ENCODE measurements around the gene KLHL29.

Gene KLHL29

DNA sequence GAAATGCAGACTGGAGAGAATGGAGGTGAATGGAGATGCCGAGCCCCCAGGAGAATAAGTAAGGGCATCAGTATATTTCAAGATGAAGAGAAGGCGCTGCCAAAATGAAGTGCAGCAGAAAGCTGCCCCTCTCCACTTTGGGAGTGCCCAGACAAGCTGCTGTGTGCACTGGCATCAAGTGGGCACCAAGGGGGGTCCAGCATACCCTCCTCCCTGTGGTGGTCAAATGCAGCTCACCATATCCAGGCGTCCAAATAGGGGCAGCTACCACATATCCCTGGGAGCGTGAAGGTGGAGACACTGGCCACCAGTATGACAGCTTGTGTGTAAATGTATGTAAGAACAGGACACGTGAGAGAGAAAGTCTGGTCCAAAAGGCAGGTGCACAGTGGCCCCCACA, 236.6 kb downstream of the KLHL29 start:
- Histone ChIP-seq H3K18ac (ENCODE audit: low read length) (no peak overlapping the region), H2BK120ac (ENCODE audit: low read depth, low read length) (no peak overlapping the region)
- no peak for DNase-seq (ENCODE audit: low spot score)

DNA sequence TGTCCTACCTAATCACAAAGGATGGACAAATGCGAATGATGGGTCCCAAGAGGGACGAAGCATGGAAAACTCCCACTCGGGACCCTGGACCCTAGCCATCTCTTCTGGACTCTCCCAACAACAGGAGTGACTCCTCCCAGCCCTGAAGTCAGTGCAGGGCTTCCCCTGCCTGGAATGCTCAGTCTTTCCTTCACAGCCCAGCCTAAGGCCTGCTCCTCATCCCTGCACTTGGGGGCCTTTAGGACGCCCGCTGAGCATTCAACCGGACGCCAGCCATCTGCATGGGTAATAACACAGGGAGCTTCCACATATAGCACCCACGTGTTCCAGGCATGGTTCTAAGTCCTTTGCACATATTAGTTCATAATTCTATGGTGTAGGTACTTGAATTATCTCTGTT, 237.5 kb downstream of the KLHL29 start:
- no peak overlapping the region for H2BK12ac ChIP-seq (ENCODE audit: low read length)
- H4K91ac ChIP-seq (ENCODE audit: low read depth, low read length, poor library complexity) = no peak overlapping the region
- H3K23ac ChIP-seq (ENCODE audit: low read depth, low read length, poor library complexity) = no peak overlapping the region
- no peak overlapping the region for H3K4me3 ChIP-seq (ENCODE audit: low read length in 2 of 2)
- no peaks in the 10 kb centered on the region for H3K27me3 ChIP-seq (ENCODE audit: control insufficient read depth in 3 of 3, insufficient read depth in 3 of 3, low read depth in 1 of 3, low read length in 3 of 3)
- H3K9ac ChIP-seq (ENCODE audit: low read depth, low read length, poor library complexity) = no peak overlapping the region
- no peak overlapping the region for H2BK5ac ChIP-seq (ENCODE audit: low read length)
- no peak overlapping the region for H4K8ac ChIP-seq (ENCODE audit: low read depth, low read length)
- no peak overlapping the region for H3K18ac ChIP-seq (ENCODE audit: low read length)
- no peak overlapping the region for H3K14ac ChIP-seq (ENCODE audit: low read length)
- H3K4ac ChIP-seq (ENCODE audit: low read length) = no peak overlapping the region
- DNase-seq (ENCODE audit: low spot score) = no peak
- no peak overlapping the region for H3K27ac ChIP-seq (replicated peaks; ENCODE audit: low read length)
- no CpG with 5 or more reads among the region's 8 CpGs for WGBS, 2 donors (ENCODE audit: extremely low coverage in 2 of 2, insufficient read length in 2 of 2, insufficient replicate concordance in 1 of 2)
- peaks cover 2 to 12% of the 10 kb centered on the region in 2 donors for H3K9me3 ChIP-seq (replicated peaks in 1 of 2; ENCODE audit: control insufficient read depth in 2 of 2, insufficient read depth in 1 of 2, low read depth in 1 of 2, low read length in 2 of 2)
- H3K4me2 ChIP-seq (ENCODE audit: insufficient read depth, low read length, poor library complexity, severe bottlenecking) = no peak overlapping the region
- H2AFZ ChIP-seq (ENCODE audit: low read length) = no peak overlapping the region
- no peaks in the 10 kb centered on the region for H3K79me1 ChIP-seq (ENCODE audit: low read depth, low read length)
- H2AK5ac ChIP-seq (ENCODE audit: low read depth, low read length) = no peak overlapping the region
- no peak overlapping the region for H2BK120ac ChIP-seq (ENCODE audit: low read depth, low read length)
- no peak overlapping the region for H2BK15ac ChIP-seq (ENCODE audit: low read length)
- H3K4me1 ChIP-seq (ENCODE audit: control insufficient read depth in 2 of 2, insufficient read depth in 1 of 2, low read depth in 1 of 2, low read length in 2 of 2) = peaks cover 17 to 23% of the 10 kb centered on the region in 2 donors
- no peaks in the 10 kb centered on the region for H3K36me3 ChIP-seq (replicated peaks in 1 of 2; ENCODE audit: control insufficient read depth in 2 of 2, insufficient read depth in 2 of 2, low read length in 2 of 2)

More for the DNA sequence above, 236.6 kb downstream of the KLHL29 start:
- Histone ChIP-seq H3K9ac (ENCODE audit: low read depth, low read length, poor library complexity) (no peak overlapping the region), H4K91ac (ENCODE audit: low read depth, low read length, poor library complexity) (no peak overlapping the region), H2AK5ac (ENCODE audit: low read depth, low read length) (no peak overlapping the region), H3K4me1 (ENCODE audit: control insufficient read depth in 2 of 2, insufficient read depth in 1 of 2, low read depth in 1 of 2, low read length in 2 of 2) (peaks cover 14 to 26% of the 10 kb centered on the region in 2 donors), H3K14ac (ENCODE audit: low read length) (no peak overlapping the region), H4K8ac (ENCODE audit: low read depth, low read length) (no peak overlapping the region), H3K4me2 (ENCODE audit: insufficient read depth, low read length, poor library complexity, severe bottlenecking) (no peak overlapping the region), H2BK15ac (ENCODE audit: low read length) (no peak overlapping the region), H3K4me3 (ENCODE audit: low read length in 2 of 2) (no peak overlapping the region), H2AFZ (ENCODE audit: low read length) (no peak overlapping the region), H3K79me1 (ENCODE audit: low read depth, low read length) (no peaks in the 10 kb centered on the region), H2BK5ac (ENCODE audit: low read length) (no peak overlapping the region), H3K27me3 (ENCODE audit: control insufficient read depth in 3 of 3, insufficient read depth in 3 of 3, low read depth in 1 of 3, low read length in 3 of 3) (no peaks in the 10 kb centered on the region), H3K27ac (replicated peaks; ENCODE audit: low read length) (no peak overlapping the region), H3K9me3 (replicated peaks in 1 of 2; ENCODE audit: control insufficient read depth in 2 of 2, insufficient read depth in 1 of 2, low read depth in 1 of 2, low read length in 2 of 2) (peaks cover 2 to 12% of the 10 kb centered on the region in 2 donors), H3K4ac (ENCODE audit: low read length) (no peak overlapping the region), H3K36me3 (replicated peaks in 1 of 2; ENCODE audit: control insufficient read depth in 2 of 2, insufficient read depth in 2 of 2, low read length in 2 of 2) (no peaks in the 10 kb centered on the region), H2BK12ac (ENCODE audit: low read length) (no peak overlapping the region), H3K23ac (ENCODE audit: low read depth, low read length, poor library complexity) (no peak overlapping the region)
- no CpG with 5 or more reads among the region's 5 CpGs for WGBS, 2 donors (ENCODE audit: extremely low coverage in 2 of 2, insufficient read length in 2 of 2, insufficient replicate concordance in 1 of 2)

- no peak overlapping the region for H3K14ac ChIP-seq (ENCODE audit: low read length)
- peak overlapping the region; percentile 53 for H3K9ac ChIP-seq (ENCODE audit: low read depth, low read length, poor library complexity)
- peaks cover 14 to 19% of the 10 kb centered on the region in 2 donors for H3K4me1 ChIP-seq (ENCODE audit: control insufficient read depth in 2 of 2, insufficient read depth in 1 of 2, low read depth in 1 of 2, low read length in 2 of 2)
- no peaks in the 10 kb centered on the region for H3K79me1 ChIP-seq (ENCODE audit: low read depth, low read length)
- H3K4me2 ChIP-seq (ENCODE audit: insufficient read depth, low read length, poor library complexity, severe bottlenecking) = no peak overlapping the region
- H4K8ac ChIP-seq (ENCODE audit: low read depth, low read length) = no peak overlapping the region
- H2AFZ ChIP-seq (ENCODE audit: low read length) = no peak overlapping the region
- H3K36me3 ChIP-seq (replicated peaks in 1 of 2; ENCODE audit: control insufficient read depth in 2 of 2, insufficient read depth in 2 of 2, low read length in 2 of 2) = no peaks in the 10 kb centered on the region
- H2BK12ac ChIP-seq (ENCODE audit: low read length) = no peak overlapping the region
- H2BK5ac ChIP-seq (ENCODE audit: low read length) = no peak overlapping the region
- H3K27me3 ChIP-seq (ENCODE audit: control insufficient read depth in 3 of 3, insufficient read depth in 3 of 3, low read depth in 1 of 3, low read length in 3 of 3) = no peaks in the 10 kb centered on the region
- H2BK120ac ChIP-seq (ENCODE audit: low read depth, low read length) = no peak overlapping the region
- WGBS, 2 donors (ENCODE audit: extremely low coverage in 2 of 2, insufficient read length in 2 of 2, insufficient replicate concordance in 1 of 2) = no CpG with 5 or more reads among the region's 14 CpGs
- H3K4me3 ChIP-seq (ENCODE audit: low read length in 2 of 2) = no peak overlapping the region
- no peak for DNase-seq (ENCODE audit: low spot score)
- no peak overlapping the region for H3K27ac ChIP-seq (replicated peaks; ENCODE audit: low read length)
- H2BK15ac ChIP-seq (ENCODE audit: low read length) = no peak overlapping the region
- peaks cover 2 to 12% of the 10 kb centered on the region in 2 donors for H3K9me3 ChIP-seq (replicated peaks in 1 of 2; ENCODE audit: control insufficient read depth in 2 of 2, insufficient read depth in 1 of 2, low read depth in 1 of 2, low read length in 2 of 2)
- H2AK5ac ChIP-seq (ENCODE audit: low read depth, low read length) = peak overlapping the region; percentile 30
- no peak overlapping the region for H3K23ac ChIP-seq (ENCODE audit: low read depth, low read length, poor library complexity)
- H4K91ac ChIP-seq (ENCODE audit: low read depth, low read length, poor library complexity) = no peak overlapping the region
- no peak overlapping the region for H3K4ac ChIP-seq (ENCODE audit: low read length)
- peak overlapping the region; percentile 30 for H3K18ac ChIP-seq (ENCODE audit: low read length)
Measured at GRCh38 chr2:23622966-23623675, 238.1 kb downstream of the KLHL29 start.

DNA sequence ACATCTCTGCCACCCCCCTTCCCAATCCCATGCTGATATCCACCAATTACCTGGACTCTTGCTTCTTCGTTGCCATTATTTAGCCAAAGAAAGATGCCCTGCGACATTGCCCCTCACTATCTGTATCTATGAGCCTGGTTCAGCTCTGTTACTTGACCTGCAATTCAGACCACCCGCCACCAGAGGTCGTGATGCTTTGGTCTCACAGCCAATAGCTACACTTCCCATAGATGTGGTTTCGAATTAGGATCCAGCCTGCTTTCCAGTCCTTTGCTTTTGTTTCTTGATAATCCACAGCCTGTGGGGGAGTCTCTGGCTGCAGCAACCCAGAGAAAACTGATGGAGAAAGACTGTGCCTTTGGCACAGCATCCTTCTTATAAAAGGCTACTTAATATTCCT, 239.4 kb downstream of the KLHL29 start:
- H3K14ac ChIP-seq (ENCODE audit: low read length) = no peak overlapping the region
- H3K36me3 ChIP-seq (replicated peaks in 1 of 2; ENCODE audit: control insufficient read depth in 2 of 2, insufficient read depth in 2 of 2, low read length in 2 of 2) = no peaks in the 10 kb centered on the region
- H2AFZ ChIP-seq (ENCODE audit: low read length) = no peak overlapping the region
- H4K91ac ChIP-seq (ENCODE audit: low read depth, low read length, poor library complexity) = no peak overlapping the region
- no peak overlapping the region for H2BK120ac ChIP-seq (ENCODE audit: low read depth, low read length)
- peaks cover 15 to 16% of the 10 kb centered on the region in 2 donors for H3K4me1 ChIP-seq (ENCODE audit: control insufficient read depth in 2 of 2, insufficient read depth in 1 of 2, low read depth in 1 of 2, low read length in 2 of 2)
- H3K9me3 ChIP-seq (replicated peaks in 1 of 2; ENCODE audit: control insufficient read depth in 2 of 2, insufficient read depth in 1 of 2, low read depth in 1 of 2, low read length in 2 of 2) = peaks cover 2 to 12% of the 10 kb centered on the region in 2 donors
- H3K18ac ChIP-seq (ENCODE audit: low read length) = no peak overlapping the region
- H4K8ac ChIP-seq (ENCODE audit: low read depth, low read length) = no peak overlapping the region
- H3K27me3 ChIP-seq (ENCODE audit: control insufficient read depth in 3 of 3, insufficient read depth in 3 of 3, low read depth in 1 of 3, low read length in 3 of 3) = no peaks in the 10 kb centered on the region
- H3K79me1 ChIP-seq (ENCODE audit: low read depth, low read length) = no peaks in the 10 kb centered on the region
- no peak overlapping the region for H3K4ac ChIP-seq (ENCODE audit: low read length)
- H2AK5ac ChIP-seq (ENCODE audit: low read depth, low read length) = no peak overlapping the region
- no peak overlapping the region for H2BK5ac ChIP-seq (ENCODE audit: low read length)
- WGBS, 2 donors (ENCODE audit: extremely low coverage in 2 of 2, insufficient read length in 2 of 2, insufficient replicate concordance in 1 of 2) = no CpG with 5 or more reads among the region's 5 CpGs
- H2BK12ac ChIP-seq (ENCODE audit: low read length) = no peak overlapping the region
- H2BK15ac ChIP-seq (ENCODE audit: low read length) = no peak overlapping the region
- no peak overlapping the region for H3K23ac ChIP-seq (ENCODE audit: low read depth, low read length, poor library complexity)
- DNase-seq (ENCODE audit: low spot score) = no peak
- no peak overlapping the region for H3K27ac ChIP-seq (replicated peaks; ENCODE audit: low read length)
- H3K4me3 ChIP-seq (ENCODE audit: low read length in 2 of 2) = no peak overlapping the region
- H3K9ac ChIP-seq (ENCODE audit: low read depth, low read length, poor library complexity) = no peak overlapping the region
- no peak overlapping the region for H3K4me2 ChIP-seq (ENCODE audit: insufficient read depth, low read length, poor library complexity, severe bottlenecking)
